A549 (cell line): ENCODE data around the gene MEGF9. TPM values are rescaled to one million over a fixed set of nuclear protein-coding genes. Genes with fewer than 3 reads are reported as not detected.
A peak's percentile ranks its signal among the peaks of the same experiment; 100 is the strongest.

ENCODE experiments used
- ATAC-seq, 2 experiments: fragments of 200-7000 bp in 1 of 2; fragments of >200 bp in 1 of 2; cut with Nextera tagmentation in 1 of 2; cut with Tn5 transposase in 1 of 2; 3 replicates each; pipeline versions ENCODE4 v1.8.0 to v1.9.1; 2018 to 2020; ENCODE audit warnings: mild to moderate bottlenecking in 1 of 2, moderate library complexity in 1 of 2
- CTCF ChIA-PET: fragments of 300-600 bp; sonication (Branson Sonifier 250); formaldehyde crosslinking; extraction: SDS; loops from one replicate; lab custom pipeline; 2021; ENCODE audit warnings: antibody characterized with exemption, inconsistent platforms; lab: Yijun Ruan, JAX
- POLR2A ChIA-PET: fragments of 350-600 bp; formaldehyde crosslinking; extraction: SDS; loops from one replicate; lab custom pipeline; 2021; ENCODE audit warnings: antibody characterized with exemption, inconsistent platforms; lab: Yijun Ruan, JAX
- DNase-seq, 2 experiments: peaks; one replicate each; pipeline versions ENCODE4 v3.0.0 to v3.0.0-alpha.2; 2011 to 2016; ENCODE audit warnings: low read depth in 1 of 2, low spot score in 1 of 2
- FAIRE-seq: peaks from 2 replicates; lab custom pipeline; 2011; peaks lifted over from hg19 to GRCh38; lab: Jason Lieb, UNC
- H3K27ac ChIP-seq, 2 experiments: fragments of >200 bp; sonication (Bioruptor Twin); formaldehyde crosslinking; 3 replicates each; pipeline ENCODE4 v1.5.1; 2016 to 2017
- H3K4me1 ChIP-seq: fragments of >200 bp; sonication (Bioruptor Twin); formaldehyde crosslinking; 3 replicates; pipeline ENCODE4 v1.6.1; 2016
- H3K4me2 ChIP-seq: fragments of >200 bp; sonication (Bioruptor Twin); formaldehyde crosslinking; 3 replicates; pipeline ENCODE4 v1.6.1; 2016
- H3K4me3 ChIP-seq: fragments of >200 bp; sonication (Bioruptor Twin); formaldehyde crosslinking; 3 replicates; pipeline ENCODE4 v1.5.1; 2016
- H3K9me3 ChIP-seq: fragments of >200 bp; sonication (Bioruptor Twin); formaldehyde crosslinking; 3 replicates; pipeline ENCODE4 v1.6.1; 2016
- CHD4 ChIP-seq: fragments of 200-600 bp; sonication (generic); IDR thresholded peaks from 2 replicates; pipeline ENCODE4 v1.6.1; 2016; ENCODE audit warnings: antibody characterized with exemption, mild to moderate bottlenecking, borderline replicate concordance
- EHMT2 ChIP-seq: fragments of 200-600 bp; sonication (generic); IDR thresholded peaks from 2 replicates; pipeline ENCODE4 v1.6.1; 2016; ENCODE audit warnings: antibody characterized with exemption, low read depth, mild to moderate bottlenecking, moderate library complexity
- EP300 ChIP-seq, 2 experiments: fragments of >200 bp; sonication (Bioruptor Twin); formaldehyde crosslinking; IDR thresholded peaks; 2 replicates in 1 of 2; 3 replicates in 1 of 2; pipeline ENCODE4 v1.6.1; 2016 to 2017
- FOSL2 ChIP-seq, 2 experiments: fragments of 450-650 bp in 1 of 2; fragments of >200 bp in 1 of 2; sonication (Bioruptor Twin) in 1 of 2; formaldehyde crosslinking; IDR thresholded peaks; 2 replicates each; pipeline versions ENCODE4 v1.5.0 to v1.6.1; 2016 to 2020; ENCODE audit warnings: mild to moderate bottlenecking in 1 of 2, moderate library complexity in 1 of 2
- FOXS1 ChIP-seq: fragments of 250-450 bp; sonication (Bioruptor Pico); IDR thresholded peaks from 2 replicates; pipeline ENCODE4 v1.5.0; 2020; ENCODE audit warnings: mild to moderate bottlenecking, moderate library complexity
- HDAC2 ChIP-seq: fragments of 200-600 bp; sonication (generic); IDR thresholded peaks from 2 replicates; pipeline ENCODE4 v1.6.1; 2016
- HOXA7 ChIP-seq: fragments of 250-450 bp; sonication (Bioruptor Pico); IDR thresholded peaks from 2 replicates; pipeline ENCODE4 v1.5.0; 2020; ENCODE audit warnings: mild to moderate bottlenecking, moderate library complexity
- MAFK ChIP-seq: fragments of 450-650 bp; IDR thresholded peaks from 2 replicates; pipeline ENCODE4 v1.6.1; 2014; ENCODE audit not compliant: partially characterized antibody
- MYC ChIP-seq: IDR thresholded peaks from 2 replicates; pipeline ENCODE4 v1.6.1; 2012; ENCODE audit warnings: mild to moderate bottlenecking, inconsistent platforms, low read length, improper control_type of control experiment, borderline replicate concordance
- NFE2L2 ChIP-seq: fragments of 150-350 bp; conservative IDR thresholded peaks from 2 replicates; pipeline ENCODE4 v1.6.1; 2014; ENCODE audit warnings: low read length
- SMC3 ChIP-seq: fragments of >200 bp; sonication (Bioruptor Twin); formaldehyde crosslinking; IDR thresholded peaks from 3 replicates; pipeline ENCODE4 v1.6.1; 2018; ENCODE audit warnings: inconsistent platforms
- ZNF302 ChIP-seq: fragments of 250-450 bp; sonication (Bioruptor Pico); IDR thresholded peaks from 2 replicates; pipeline ENCODE4 v1.9.0; 2021; ENCODE audit warnings: inconsistent platforms, mild to moderate bottlenecking, moderate library complexity
- WGBS: methylation state at CpG from one replicate; pipeline ENCODE4 v1.1.6; 2017; ENCODE audit errors: missing lambda C conversion rate; 5-methylcytosine and 5-hydroxymethylcytosine counted together
- polyA plus RNA-seq, 4 experiments: library from polyadenylated mRNA; depleted of rRNA in 3 of 4; stranded (reverse); fragments of >200 nt; fragmentation: RNase III in 1 of 4; extraction: RNeasy Plus Mini Kit Qiagen cat#74134 plus additional on column Dnase treatment in 1 of 4; gene quantifications; 2 replicates in 3 of 4; 3 replicates in 1 of 4; pipeline ENCODE4 v1.2.3, GENCODE V29; 2011 to 2017
- TF ChIP-seq, protein P1 (sequence below): fragments of 250-450 bp; sonication (Bioruptor Pico); IDR thresholded peaks from 2 replicates; pipeline ENCODE4 v1.5.0; 2020; ENCODE audit warnings: low read depth, mild to moderate bottlenecking, moderate library complexity
- TF ChIP-seq, protein P2 (sequence below): fragments of 250-450 bp; sonication (Bioruptor Pico); IDR thresholded peaks from 2 replicates; pipeline ENCODE4 v1.5.0; 2021; ENCODE audit warnings: mild to moderate bottlenecking, moderate library complexity, borderline replicate concordance
- TF ChIP-seq, protein P3 (sequence below): fragments of 200-600 bp; sonication (generic); IDR thresholded peaks from 2 replicates; pipeline ENCODE4 v1.6.1; 2016; ENCODE audit warnings: antibody characterized with exemption, mild to moderate bottlenecking, moderate library complexity
- TF ChIP-seq, protein P4 (sequence below): IDR thresholded peaks from 2 replicates; pipeline ENCODE4 v1.6.1; 2012
- TF ChIP-seq, protein P5 (sequence below): fragments of 150-350 bp; IDR thresholded peaks from 2 replicates; pipeline ENCODE4 v1.6.1; 2014; ENCODE audit warnings: low read depth, mild to moderate bottlenecking, low read length

MEGF9 gene
- polyA plus RNA-seq, 2 of the 4 experiments (the other 2 are of a cell fraction) = 25.7 to 33.4 TPM

DNA sequence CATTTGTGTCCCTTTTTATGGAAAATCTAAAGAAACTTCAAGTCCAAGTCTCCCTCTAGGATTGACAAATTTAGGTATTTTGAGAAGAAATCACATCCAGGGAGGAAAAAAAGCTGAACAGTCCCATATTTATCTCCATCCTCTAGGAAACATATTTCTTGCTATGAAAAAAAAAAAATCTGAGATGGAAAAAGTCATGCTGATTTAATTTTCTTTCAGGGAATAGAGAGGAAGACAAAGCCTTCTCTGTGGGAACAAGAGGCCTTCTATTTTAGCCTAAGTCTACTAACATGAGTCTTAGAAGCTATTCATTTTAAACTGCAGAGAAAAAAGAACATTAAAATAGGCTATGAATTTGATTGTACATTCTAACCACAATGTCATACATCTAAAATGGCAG, 71.2 kb downstream of the MEGF9 start:
- Histone ChIP-seq H3K27ac (peak overlapping the region in 1 of 2 experiments; percentile 67; a peak in 1 of 6 replicates), H3K9me3 (no peaks in the 10 kb centered on the region), H3K4me3 (no peak overlapping the region), H3K4me2 (no peak overlapping the region), H3K4me1 (peaks cover 69% of the 10 kb centered on the region)
- DNase-seq (no peak), ATAC-seq (no peak), FAIRE-seq (no peak)
- ChIA-PET POLR2A (no interaction called here), CTCF (no interaction called here)
- TF ChIP-seq, protein P1, sequence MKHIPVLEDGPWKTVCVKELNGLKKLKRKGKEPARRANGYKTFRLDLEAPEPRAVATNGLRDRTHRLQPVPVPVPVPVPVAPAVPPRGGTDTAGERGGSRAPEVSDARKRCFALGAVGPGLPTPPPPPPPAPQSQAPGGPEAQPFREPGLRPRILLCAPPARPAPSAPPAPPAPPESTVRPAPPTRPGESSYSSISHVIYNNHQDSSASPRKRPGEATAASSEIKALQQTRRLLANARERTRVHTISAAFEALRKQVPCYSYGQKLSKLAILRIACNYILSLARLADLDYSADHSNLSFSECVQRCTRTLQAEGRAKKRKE (CRISPR knock-in tag) = no peak

DNA sequence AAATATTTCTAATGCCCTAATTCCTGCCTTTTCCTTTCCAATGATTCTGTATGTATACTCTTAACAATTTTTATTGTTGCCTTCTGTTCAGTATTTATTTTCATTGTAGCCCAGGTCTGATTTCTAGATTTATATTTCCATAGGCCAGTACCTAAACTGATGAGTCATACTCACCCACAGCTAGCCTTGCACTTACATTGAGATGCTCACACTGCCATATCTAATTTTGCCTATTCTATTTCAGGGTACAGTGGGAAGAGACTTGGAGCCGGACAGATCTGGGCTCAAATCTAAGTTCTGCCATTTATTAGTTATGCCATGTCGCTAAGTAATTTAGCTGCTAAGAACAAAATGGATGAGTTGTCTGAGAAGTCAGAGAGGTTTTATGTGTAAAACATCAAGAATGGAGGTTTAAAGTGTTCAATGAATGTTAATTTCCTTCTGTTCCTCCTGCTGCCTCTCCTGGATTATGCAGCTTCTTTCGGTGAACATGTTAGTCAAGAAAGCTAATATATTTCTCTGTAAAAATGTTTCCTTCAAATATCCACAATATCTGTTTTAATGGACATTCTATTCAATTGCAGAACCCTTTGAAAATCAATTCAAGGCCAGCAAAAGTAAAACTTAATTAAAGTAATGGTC, 72.0 kb downstream of the MEGF9 start:
- 84% methylated on average over 3 of the region's 3 CpGs for WGBS
- H3K4me1 ChIP-seq = peaks cover 69% of the 10 kb centered on the region
- CTCF ChIA-PET = interaction anchor here (1.4 kb wide), 1 partner anchor 22 kb away, joined by 4 read pairs; no protein-coding TSS in a partner anchor
- ATAC-seq (no peak; a peak in 1 of 6 replicates), DNase-seq (no peak), FAIRE-seq (no peak)
- H3K27ac ChIP-seq = peak overlapping the region; percentile 67 to 77
- H3K4me3 ChIP-seq = no peak overlapping the region
- TF ChIP-seq HDAC2 (no peak), FOXS1 (CRISPR knock-in tag) (no peak), NFE2L2 (peak; percentile 71), EHMT2 (no peak), FOSL2 (IDR thresholded peaks at IDR 0.05) (no peak), FOSL2 (CRISPR knock-in tag; IDR thresholded peaks at IDR 0.05) (peak; percentile 88), CHD4 (no peak), HOXA7 (CRISPR knock-in tag) (no peak), ZNF302 (CRISPR knock-in tag) (no peak), EP300 (IDR thresholded peaks at IDR 0.05) (no peak), MYC (no peak), SMC3 (no peak), MAFK (peak; percentile 84)
- TF ChIP-seq, protein P2, sequence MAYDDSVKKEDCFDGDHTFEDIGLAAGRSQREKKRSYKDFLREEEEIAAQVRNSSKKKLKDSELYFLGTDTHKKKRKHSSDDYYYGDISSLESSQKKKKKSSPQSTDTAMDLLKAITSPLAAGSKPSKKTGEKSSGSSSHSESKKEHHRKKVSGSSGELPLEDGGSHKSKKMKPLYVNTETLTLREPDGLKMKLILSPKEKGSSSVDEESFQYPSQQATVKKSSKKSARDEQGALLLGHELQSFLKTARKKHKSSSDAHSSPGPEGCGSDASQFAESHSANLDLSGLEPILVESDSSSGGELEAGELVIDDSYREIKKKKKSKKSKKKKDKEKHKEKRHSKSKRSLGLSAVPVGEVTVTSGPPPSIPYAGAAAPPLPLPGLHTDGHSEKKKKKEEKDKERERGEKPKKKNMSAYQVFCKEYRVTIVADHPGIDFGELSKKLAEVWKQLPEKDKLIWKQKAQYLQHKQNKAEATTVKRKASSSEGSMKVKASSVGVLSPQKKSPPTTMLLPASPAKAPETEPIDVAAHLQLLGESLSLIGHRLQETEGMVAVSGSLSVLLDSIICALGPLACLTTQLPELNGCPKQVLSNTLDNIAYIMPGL (CRISPR knock-in tag) = no peak
- TF ChIP-seq, protein P3, sequence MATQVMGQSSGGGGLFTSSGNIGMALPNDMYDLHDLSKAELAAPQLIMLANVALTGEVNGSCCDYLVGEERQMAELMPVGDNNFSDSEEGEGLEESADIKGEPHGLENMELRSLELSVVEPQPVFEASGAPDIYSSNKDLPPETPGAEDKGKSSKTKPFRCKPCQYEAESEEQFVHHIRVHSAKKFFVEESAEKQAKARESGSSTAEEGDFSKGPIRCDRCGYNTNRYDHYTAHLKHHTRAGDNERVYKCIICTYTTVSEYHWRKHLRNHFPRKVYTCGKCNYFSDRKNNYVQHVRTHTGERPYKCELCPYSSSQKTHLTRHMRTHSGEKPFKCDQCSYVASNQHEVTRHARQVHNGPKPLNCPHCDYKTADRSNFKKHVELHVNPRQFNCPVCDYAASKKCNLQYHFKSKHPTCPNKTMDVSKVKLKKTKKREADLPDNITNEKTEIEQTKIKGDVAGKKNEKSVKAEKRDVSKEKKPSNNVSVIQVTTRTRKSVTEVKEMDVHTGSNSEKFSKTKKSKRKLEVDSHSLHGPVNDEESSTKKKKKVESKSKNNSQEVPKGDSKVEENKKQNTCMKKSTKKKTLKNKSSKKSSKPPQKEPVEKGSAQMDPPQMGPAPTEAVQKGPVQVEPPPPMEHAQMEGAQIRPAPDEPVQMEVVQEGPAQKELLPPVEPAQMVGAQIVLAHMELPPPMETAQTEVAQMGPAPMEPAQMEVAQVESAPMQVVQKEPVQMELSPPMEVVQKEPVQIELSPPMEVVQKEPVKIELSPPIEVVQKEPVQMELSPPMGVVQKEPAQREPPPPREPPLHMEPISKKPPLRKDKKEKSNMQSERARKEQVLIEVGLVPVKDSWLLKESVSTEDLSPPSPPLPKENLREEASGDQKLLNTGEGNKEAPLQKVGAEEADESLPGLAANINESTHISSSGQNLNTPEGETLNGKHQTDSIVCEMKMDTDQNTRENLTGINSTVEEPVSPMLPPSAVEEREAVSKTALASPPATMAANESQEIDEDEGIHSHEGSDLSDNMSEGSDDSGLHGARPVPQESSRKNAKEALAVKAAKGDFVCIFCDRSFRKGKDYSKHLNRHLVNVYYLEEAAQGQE = no peak
- TF ChIP-seq, protein P4, sequence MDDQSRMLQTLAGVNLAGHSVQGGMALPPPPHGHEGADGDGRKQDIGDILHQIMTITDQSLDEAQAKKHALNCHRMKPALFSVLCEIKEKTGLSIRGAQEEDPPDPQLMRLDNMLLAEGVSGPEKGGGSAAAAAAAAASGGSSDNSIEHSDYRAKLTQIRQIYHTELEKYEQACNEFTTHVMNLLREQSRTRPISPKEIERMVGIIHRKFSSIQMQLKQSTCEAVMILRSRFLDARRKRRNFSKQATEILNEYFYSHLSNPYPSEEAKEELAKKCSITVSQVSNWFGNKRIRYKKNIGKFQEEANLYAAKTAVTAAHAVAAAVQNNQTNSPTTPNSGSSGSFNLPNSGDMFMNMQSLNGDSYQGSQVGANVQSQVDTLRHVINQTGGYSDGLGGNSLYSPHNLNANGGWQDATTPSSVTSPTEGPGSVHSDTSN = no peak
- TF ChIP-seq, protein P5, sequence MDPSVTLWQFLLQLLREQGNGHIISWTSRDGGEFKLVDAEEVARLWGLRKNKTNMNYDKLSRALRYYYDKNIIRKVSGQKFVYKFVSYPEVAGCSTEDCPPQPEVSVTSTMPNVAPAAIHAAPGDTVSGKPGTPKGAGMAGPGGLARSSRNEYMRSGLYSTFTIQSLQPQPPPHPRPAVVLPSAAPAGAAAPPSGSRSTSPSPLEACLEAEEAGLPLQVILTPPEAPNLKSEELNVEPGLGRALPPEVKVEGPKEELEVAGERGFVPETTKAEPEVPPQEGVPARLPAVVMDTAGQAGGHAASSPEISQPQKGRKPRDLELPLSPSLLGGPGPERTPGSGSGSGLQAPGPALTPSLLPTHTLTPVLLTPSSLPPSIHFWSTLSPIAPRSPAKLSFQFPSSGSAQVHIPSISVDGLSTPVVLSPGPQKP = no peak
- peak overlapping the region; percentile 27 for H3K4me2 ChIP-seq
- POLR2A ChIA-PET = no interaction called here
- no peaks in the 10 kb centered on the region for H3K9me3 ChIP-seq
